ENCODE measurements around the gene GRK4. TPM values are rescaled to one million over a fixed set of nuclear protein-coding genes. Genes with fewer than 3 reads are reported as not detected.
"Not testable (repeated sequence)": the region's sequence is repeated elsewhere in the genome, so short reads cannot be mapped to it uniquely, and the experiment has no call there.

GRK4 gene
- total RNA-seq (2022) (4.5 and 5.9 TPM in 2 replicates), Bru-seq, nascent RNA (percentile 35 among the genes with signal in this experiment), BruChase-seq, experiment 1, labeled RNA remaining after a 6-hour chase (percentile 53 among the genes with signal in this experiment), BruChase-seq, experiment 2, labeled RNA remaining after a 2-hour chase (percentile 46 among the genes with signal in this experiment)
- long read RNA-seq, partial matches to known transcripts = 0 of 12 reads
- long read RNA-seq, other reads (novel, unspliced or antisense) = 10 of 12 reads

- H3K4me3 Mint-ChIP-seq (ENCODE audit: unreplicated experiment) = peak within 1 kb of the TSS; percentile 88
- TSS peak; percentile 14 for BruUV-seq (replicated peaks)
- TF ChIP-seq, protein P1, sequence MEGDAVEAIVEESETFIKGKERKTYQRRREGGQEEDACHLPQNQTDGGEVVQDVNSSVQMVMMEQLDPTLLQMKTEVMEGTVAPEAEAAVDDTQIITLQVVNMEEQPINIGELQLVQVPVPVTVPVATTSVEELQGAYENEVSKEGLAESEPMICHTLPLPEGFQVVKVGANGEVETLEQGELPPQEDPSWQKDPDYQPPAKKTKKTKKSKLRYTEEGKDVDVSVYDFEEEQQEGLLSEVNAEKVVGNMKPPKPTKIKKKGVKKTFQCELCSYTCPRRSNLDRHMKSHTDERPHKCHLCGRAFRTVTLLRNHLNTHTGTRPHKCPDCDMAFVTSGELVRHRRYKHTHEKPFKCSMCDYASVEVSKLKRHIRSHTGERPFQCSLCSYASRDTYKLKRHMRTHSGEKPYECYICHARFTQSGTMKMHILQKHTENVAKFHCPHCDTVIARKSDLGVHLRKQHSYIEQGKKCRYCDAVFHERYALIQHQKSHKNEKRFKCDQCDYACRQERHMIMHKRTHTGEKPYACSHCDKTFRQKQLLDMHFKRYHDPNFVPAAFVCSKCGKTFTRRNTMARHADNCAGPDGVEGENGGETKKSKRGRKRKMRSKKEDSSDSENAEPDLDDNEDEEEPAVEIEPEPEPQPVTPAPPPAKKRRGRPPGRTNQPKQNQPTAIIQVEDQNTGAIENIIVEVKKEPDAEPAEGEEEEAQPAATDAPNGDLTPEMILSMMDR (IDR thresholded peaks at IDR 0.05; ENCODE audit: unreplicated experiment) = peak; percentile 36
- POLR2A ChIA-PET = interaction anchor here (0.6 to 5.5 kb wide), 26 partner anchors 10 to 328 kb away, joined by 3 to 120 read pairs (median 3); partner anchors contain the start of genes HTT and HTT-AS
- CTCF ChIA-PET = interaction anchor here (0.6 to 4.4 kb wide), 11 partner anchors 15 to 198 kb away, joined by 3 to 25 read pairs (median 5); no protein-coding TSS in a partner anchor
- H3K27me3 Mint-ChIP-seq (ENCODE audit: insufficient read depth, unreplicated experiment) = no peaks in the 10 kb centered on the region
- H3K4me1 Mint-ChIP-seq (ENCODE audit: insufficient read depth, unreplicated experiment) = peaks cover 16% of the 10 kb centered on the region
- peak within 1 kb of the TSS; percentile 94 for H3K27ac Mint-ChIP-seq (ENCODE audit: low read depth, unreplicated experiment)
- peaks cover 40% of the 10 kb centered on the region for H3K36me3 Mint-ChIP-seq (ENCODE audit: insufficient read depth, unreplicated experiment)
- intact Hi-C loops (cut with micrococcal nuclease) = loop anchor here (1.0 to 2.0 kb wide), 2 partner anchors 27 to 74 kb away; no protein-coding TSS in a partner anchor
- no peaks in the 10 kb centered on the region for H3K9me3 Mint-ChIP-seq (ENCODE audit: unreplicated experiment)
- peak; percentile 97 for DNase-seq (ENCODE audit: unreplicated experiment)
Observed at GRCh38 chr4:2963175-2963965, at the start of gene GRK4, which contains the start of gene NOP14. Gene GRK4 (plus strand): TSS chr4:2963571. CDS start chr4:2964071, 500 bp downstream. Gene NOP14 (minus strand): TSS chr4:2963406. CDS start chr4:2963319, 87 bp downstream.

DNA sequence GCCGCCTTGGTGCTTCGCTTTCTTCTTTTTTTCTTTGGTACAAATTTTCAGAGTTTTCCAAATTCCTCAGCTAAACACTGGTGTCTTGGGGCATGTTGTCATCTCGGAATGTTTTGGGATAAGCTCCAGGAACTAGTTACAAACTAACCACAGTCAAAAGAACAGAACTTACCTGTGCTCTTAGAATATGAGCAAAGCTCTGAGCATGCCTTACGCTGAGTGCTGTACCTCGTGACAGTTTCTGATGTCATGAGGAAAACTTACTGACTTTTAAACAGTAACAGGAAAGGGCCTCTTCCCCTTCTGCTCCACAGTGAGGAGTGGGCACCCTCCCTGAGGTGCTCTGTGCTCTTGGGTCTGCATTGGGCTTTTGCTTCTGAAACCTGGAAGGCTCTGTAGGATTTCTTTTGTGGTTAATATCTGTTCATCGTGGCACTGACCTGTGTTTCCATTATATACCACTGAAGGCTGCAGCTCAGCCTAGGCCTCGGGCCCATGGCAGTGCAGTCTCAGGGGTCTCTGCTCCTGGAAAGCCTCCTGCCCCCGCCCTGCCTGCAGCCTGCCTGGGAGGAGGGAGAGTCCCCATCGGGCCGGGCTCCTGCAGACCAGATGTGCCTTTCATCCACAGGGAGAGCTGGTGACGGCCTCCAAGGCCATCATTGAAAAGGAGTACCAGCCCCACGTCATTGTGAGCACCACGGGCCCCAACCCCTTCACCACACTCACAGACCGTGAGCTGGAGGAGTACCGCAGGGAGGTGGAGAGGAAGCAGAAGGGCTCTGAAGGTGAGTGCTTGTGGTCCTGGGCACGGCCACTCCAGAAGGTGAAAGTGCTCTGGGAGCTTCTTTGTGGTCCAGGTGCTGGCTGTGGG, 48.9 kb upstream of the GRK4 start:
- Mint-ChIP-seq H3K9me3 (ENCODE audit: unreplicated experiment) (no peaks in the 10 kb centered on the region), H3K4me1 (ENCODE audit: insufficient read depth, unreplicated experiment) (no peaks in the 10 kb centered on the region), H3K27me3 (ENCODE audit: insufficient read depth, unreplicated experiment) (no peaks in the 10 kb centered on the region), H3K36me3 (ENCODE audit: insufficient read depth, unreplicated experiment) (peaks cover 62% of the 10 kb centered on the region), H3K27ac (ENCODE audit: low read depth, unreplicated experiment) (no peak overlapping the region), H3K4me3 (ENCODE audit: unreplicated experiment) (no peak overlapping the region)
- intact Hi-C loops (cut with micrococcal nuclease) = no loop called here
- BruUV-seq (replicated peaks) = no TSS peak
- POLR2A ChIA-PET = interaction anchor here (0.7 kb wide), 1 partner anchor 112 kb away, joined by 5 read pairs; no protein-coding TSS in a partner anchor
- no peak for DNase-seq (ENCODE audit: unreplicated experiment)
- CTCF ChIA-PET = interaction anchor here (0.7 to 1.1 kb wide), 2 partner anchors 16 to 28 kb away, joined by 4 read pairs; no protein-coding TSS in a partner anchor
- TF ChIP-seq, protein P1 (IDR thresholded peaks at IDR 0.05; ENCODE audit: unreplicated experiment) = no peak

DNA sequence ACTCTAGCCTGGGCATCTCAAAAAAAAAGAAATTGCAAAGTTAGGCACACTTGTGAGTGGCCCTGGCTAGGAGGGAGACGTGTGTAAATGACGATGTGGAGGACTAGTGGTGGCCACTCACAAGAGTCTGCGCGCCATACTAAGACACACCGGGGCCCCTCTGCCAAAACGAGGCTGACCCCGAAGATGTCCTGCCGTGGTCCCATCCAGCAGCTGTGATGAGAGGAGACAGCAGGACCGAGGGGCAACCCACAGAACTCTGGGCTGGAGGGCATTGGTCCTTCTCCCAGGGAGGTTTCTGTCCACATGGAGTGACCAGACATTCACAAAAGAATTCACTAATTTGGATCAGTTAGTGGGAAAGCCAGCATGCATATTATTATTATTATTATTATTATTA, 47.6 kb upstream of the GRK4 start:
- Mint-ChIP-seq H3K36me3 (ENCODE audit: insufficient read depth, unreplicated experiment) (peaks cover 62% of the 10 kb centered on the region), H3K4me1 (ENCODE audit: insufficient read depth, unreplicated experiment) (no peaks in the 10 kb centered on the region), H3K27ac (ENCODE audit: low read depth, unreplicated experiment) (no peak overlapping the region), H3K9me3 (ENCODE audit: unreplicated experiment) (no peaks in the 10 kb centered on the region), H3K4me3 (ENCODE audit: unreplicated experiment) (no peak overlapping the region), H3K27me3 (ENCODE audit: insufficient read depth, unreplicated experiment) (no peaks in the 10 kb centered on the region)
- TF ChIP-seq, protein P1 (IDR thresholded peaks at IDR 0.05; ENCODE audit: unreplicated experiment) = no peak
- ChIA-PET POLR2A (interaction anchor here (0.7 kb wide), 1 partner anchor 48 kb away, joined by 3 read pairs; no protein-coding TSS in a partner anchor), CTCF (no interaction called here)
- DNase-seq (ENCODE audit: unreplicated experiment) = no peak
- no TSS peak for BruUV-seq (replicated peaks)
- intact Hi-C loops (cut with micrococcal nuclease) = no loop called here

DNA sequence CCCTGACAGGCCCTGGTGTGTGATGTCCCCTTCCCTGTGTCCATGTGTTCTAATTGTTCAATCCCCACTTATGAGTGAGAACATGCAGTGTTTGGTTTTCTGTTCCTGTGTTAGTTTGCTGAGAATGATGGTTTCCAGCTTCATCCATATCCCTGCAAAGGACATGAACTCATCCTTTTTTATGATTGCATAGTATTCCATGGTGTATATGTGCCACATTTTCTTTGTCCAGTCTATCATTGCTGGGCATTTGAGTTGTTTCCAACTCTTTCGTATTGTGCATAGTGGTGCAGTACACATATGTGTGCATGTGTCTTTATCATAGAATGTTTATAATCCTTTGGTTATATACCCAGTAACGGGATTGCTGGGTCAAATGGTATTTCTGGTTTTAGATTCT, 46.7 kb upstream of the GRK4 start:
- H3K4me3 Mint-ChIP-seq (ENCODE audit: unreplicated experiment); H3K9me3 Mint-ChIP-seq (ENCODE audit: unreplicated experiment); H3K4me1 Mint-ChIP-seq (ENCODE audit: insufficient read depth, unreplicated experiment); H3K27ac Mint-ChIP-seq (ENCODE audit: low read depth, unreplicated experiment); H3K27me3 Mint-ChIP-seq (ENCODE audit: insufficient read depth, unreplicated experiment); BruUV-seq (replicated peaks); DNase-seq (ENCODE audit: unreplicated experiment); intact Hi-C loops (cut with micrococcal nuclease): not testable (repeated sequence)
- CTCF ChIA-PET = interaction anchor here (0.7 kb wide), 1 partner anchor 28 kb away, joined by 3 read pairs; no protein-coding TSS in a partner anchor
- peaks cover 56% of the 10 kb centered on the region for H3K36me3 Mint-ChIP-seq (ENCODE audit: insufficient read depth, unreplicated experiment)
- POLR2A ChIA-PET = interaction anchor here (1.1 kb wide), 1 partner anchor 19 kb away, joined by 4 read pairs; no protein-coding TSS in a partner anchor

DNA sequence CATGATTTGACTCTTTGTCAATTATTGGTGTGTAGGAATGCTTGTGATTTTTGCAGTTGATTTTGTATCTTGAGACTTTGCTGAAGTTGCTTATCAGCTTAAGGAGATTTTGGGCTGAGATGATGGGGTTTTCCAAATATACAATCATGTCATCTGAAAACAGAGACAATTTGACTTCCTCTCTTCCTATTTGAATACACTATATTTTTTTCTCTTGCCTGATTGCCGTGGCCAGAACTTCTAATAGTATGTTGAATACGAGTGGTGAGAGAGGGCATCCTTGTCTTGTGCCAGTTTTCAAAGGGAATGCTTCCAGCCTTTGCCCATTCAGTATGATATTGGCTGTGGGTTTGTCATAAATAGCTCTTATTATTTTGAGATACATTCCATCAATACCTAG, 45.1 kb upstream of the GRK4 start:
- H3K27ac Mint-ChIP-seq (ENCODE audit: low read depth, unreplicated experiment); H3K4me3 Mint-ChIP-seq (ENCODE audit: unreplicated experiment); intact Hi-C loops (cut with micrococcal nuclease); H3K4me1 Mint-ChIP-seq (ENCODE audit: insufficient read depth, unreplicated experiment); BruUV-seq (replicated peaks); DNase-seq (ENCODE audit: unreplicated experiment); H3K27me3 Mint-ChIP-seq (ENCODE audit: insufficient read depth, unreplicated experiment); H3K9me3 Mint-ChIP-seq (ENCODE audit: unreplicated experiment): not testable (repeated sequence)
- ChIA-PET CTCF (interaction anchor here (0.7 kb wide), 1 partner anchor 561 kb away, joined by 3 read pairs; no protein-coding TSS in a partner anchor), POLR2A (interaction anchor here (1.2 kb wide), 1 partner anchor 17 kb away, joined by 3 read pairs; no protein-coding TSS in a partner anchor)
- peaks cover 50% of the 10 kb centered on the region for H3K36me3 Mint-ChIP-seq (ENCODE audit: insufficient read depth, unreplicated experiment)

DNA sequence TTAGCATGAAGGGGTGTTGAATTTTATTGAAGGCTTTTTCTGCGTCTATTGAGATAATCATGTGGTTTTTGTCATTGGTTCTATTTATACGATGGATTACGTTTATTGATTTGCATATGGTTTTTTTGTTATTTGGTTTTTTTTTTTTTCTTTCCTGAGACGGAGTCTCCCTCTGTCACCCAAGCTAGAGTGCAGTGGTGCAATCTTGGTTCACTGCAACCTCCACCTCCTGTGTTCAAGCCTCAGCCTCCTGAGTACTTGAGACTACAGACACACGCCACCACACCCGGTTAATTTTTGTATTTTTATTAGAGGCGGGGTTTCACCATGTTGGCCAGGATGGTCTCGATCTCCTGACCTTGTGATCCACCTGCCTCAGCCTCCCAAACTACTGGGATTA, 44.7 kb upstream of the GRK4 start:
- ChIA-PET POLR2A (interaction anchor here (1.2 kb wide), 1 partner anchor 17 kb away, joined by 3 read pairs; no protein-coding TSS in a partner anchor), CTCF (interaction anchor here (0.7 kb wide), 1 partner anchor 560 kb away, joined by 3 read pairs; no protein-coding TSS in a partner anchor)
- H3K4me1 Mint-ChIP-seq (ENCODE audit: insufficient read depth, unreplicated experiment); DNase-seq (ENCODE audit: unreplicated experiment); H3K4me3 Mint-ChIP-seq (ENCODE audit: unreplicated experiment); H3K9me3 Mint-ChIP-seq (ENCODE audit: unreplicated experiment); H3K27ac Mint-ChIP-seq (ENCODE audit: low read depth, unreplicated experiment); BruUV-seq (replicated peaks); intact Hi-C loops (cut with micrococcal nuclease); H3K27me3 Mint-ChIP-seq (ENCODE audit: insufficient read depth, unreplicated experiment): not testable (repeated sequence)
- H3K36me3 Mint-ChIP-seq (ENCODE audit: insufficient read depth, unreplicated experiment) = peaks cover 47% of the 10 kb centered on the region

Data from MCF 10A (cell line).